Activated CD8-positive, alpha-beta memory T cell treated with anti-CD3 and anti-CD28 coated beads, Interleukin-2, amount 50 U/mL, for 24 hours (primary cell): Measurements from ENCODE around the gene GNAO1.

ENCODE experiments used
- DNase-seq: peaks from one replicate; pipeline ENCODE4 v3.0.0-alpha.2; 2020; ENCODE audit errors: extremely low read depth

The GNAO1 gene

GRCh38 chr16:56399486-56399885, 208.2 kb downstream of the GNAO1 start:
- DNase-seq: no peak

GRCh38 chr16:56400458-56400857, 209.2 kb downstream of the GNAO1 start:
- DNase-seq: no peak

- DNase-seq: no peak
Observed at GRCh38 chr16:56401482-56401881, 210.2 kb downstream of the GNAO1 start.

- no peak for DNase-seq
Observed at GRCh38 chr16:56405977-56406672, 214.8 kb downstream of the GNAO1 start.
